Spleen (tissue), 11 donors: Measurements from ENCODE around the gene RASSF3. TPM values are rescaled to one million over a fixed set of nuclear protein-coding genes. Genes with fewer than 3 reads are reported as not detected.
A peak's percentile ranks its signal among the peaks of the same experiment; 100 is the strongest.
"Not testable (repeated sequence)": the region's sequence is repeated elsewhere in the genome, so short reads cannot be mapped to it uniquely, and the experiment has no call there.

Source experiments
- DNase-seq: peaks from one replicate; pipeline ENCODE4 v3.0.0-alpha.2; 2020
- H3K27ac ChIP-seq, 8 donors: fragments of 200-600 bp; sonication (generic) in 7 of 8; 1 replicate in 4 of 8; 2 replicates in 4 of 8; pipeline versions ENCODE4 v1.5.0 to v1.8.0; 2016 to 2021; ENCODE audit warnings: inconsistent platforms in 4 of 8, mild to moderate bottlenecking in 4 of 8, moderate library complexity in 1 of 8
- H3K27me3 ChIP-seq, 7 donors: fragments of 200-600 bp; sonication (generic) in 6 of 7; replicated peaks in 1 of 7; 1 replicate in 4 of 7; 2 replicates in 3 of 7; pipeline versions ENCODE4 v1.5.0 to v1.8.0; 2016 to 2021; ENCODE audit warnings: inconsistent platforms in 3 of 7, mild to moderate bottlenecking in 1 of 7
- H3K36me3 ChIP-seq, 6 donors: fragments of 200-600 bp; sonication (generic) in 5 of 6; 1 replicate in 4 of 6; 2 replicates in 2 of 6; pipeline versions ENCODE4 v1.5.0 to v1.8.0; 2016 to 2021; ENCODE audit warnings: inconsistent platforms in 2 of 6
- H3K4me1 ChIP-seq, 6 donors: fragments of 200-600 bp; sonication (generic) in 5 of 6; 1 replicate in 3 of 6; 2 replicates in 3 of 6; pipeline versions ENCODE4 v1.5.0 to v1.8.0; 2016 to 2021; ENCODE audit warnings: inconsistent platforms in 3 of 6
- H3K4me3 ChIP-seq, 8 donors: fragments of 200-600 bp; sonication (generic) in 7 of 8; 1 replicate in 4 of 8; 2 replicates in 4 of 8; pipeline versions ENCODE4 v1.5.0 to v1.8.0; 2016 to 2021; ENCODE audit warnings: inconsistent platforms in 4 of 8, mild to moderate bottlenecking in 4 of 8, moderate library complexity in 2 of 8
- H3K9me3 ChIP-seq, 8 donors: fragments of 200-600 bp; sonication (generic) in 7 of 8; 1 replicate in 4 of 8; 2 replicates in 4 of 8; pipeline versions ENCODE4 v1.5.0 to v1.8.0; 2016 to 2021; ENCODE audit warnings: inconsistent platforms in 4 of 8
- POLR2A ChIP-seq, 3 donors: fragments of 450-650 bp; IDR thresholded peaks; one replicate each; pipeline ENCODE4 v1.5.1; 2017; ENCODE audit warnings: antibody characterized with exemption in 3 of 3, mild to moderate bottlenecking in 1 of 3
- POLR2AphosphoS5 ChIP-seq, 3 donors: sonication (generic); formaldehyde crosslinking; IDR thresholded peaks; one replicate each; pipeline ENCODE4 v1.5.1; 2017; ENCODE audit warnings: antibody characterized with exemption in 3 of 3
- WGBS, 5 donors: extraction: QIAGEN DNeasy Blood & Tissue Kit in 3 of 5; methylation state at CpG; one replicate each; pipeline versions ENCODE4 v1.1.5 to v1.1.7; 2013 to 2018; 5-methylcytosine and 5-hydroxymethylcytosine counted together
- intact Hi-C: fragments of 100-400 bp; cut with DNase I; formaldehyde crosslinking; loops from one replicate; pipeline ENCODE4 v1.15.0; 2023; ENCODE audit warnings: low total_unique reads
- polyA plus RNA-seq, 3 donors: library from polyadenylated mRNA; stranded (reverse); fragments of 200-250 nt; gene quantifications; one replicate each; pipeline ENCODE4 v1.2.1, GENCODE V29; 2013
- total RNA-seq, 7 donors: library from RNA; depleted of rRNA in 3 of 7; stranded (reverse); fragments of >200 nt in 3 of 7; fragmentation: NEBNext Ultra II Directional in 4 of 7; extraction: Animal tissue kit (Norgen Biotek cat#: 25700) in 4 of 7; gene quantifications; one replicate each; pipeline versions ENCODE4 v1.1.0 to v1.2.1, GENCODE V29; 2016 to 2021
- TF ChIP-seq, protein P1 (sequence below), 11 experiments: fragments of 200-600 bp in 7 of 11; fragments of 450-650 bp in 4 of 11; sonication (generic) in 4 of 11; IDR thresholded peaks in 8 of 11; conservative IDR thresholded peaks in 3 of 11; 1 replicate in 7 of 11; 2 replicates in 4 of 11; pipeline versions ENCODE4 v1.4.0 to v1.8.0; 2016 to 2021; ENCODE audit warnings: antibody characterized with exemption in 11 of 11, inconsistent platforms in 4 of 11, mild to moderate bottlenecking in 1 of 11
- donor health status: healthy with polysubstance abuse.
- donor health status: DM: no; HTN: no; CAD: no; lungs with moderate emphysema.
- donor health status: DM: no; HTN: no; CAD: no.
- donor health status: Bipolar disorder and iron deficiency.
- donor health status: healthy.
- donor health status: DM: no; HTN: no; CAD: no.
- donor health status: DM: yes; HTN: yes; CAD: no.

RASSF3 gene
- total and polyA plus RNA-seq, 10 donors, result 31.0 to 120 (median 91.0) TPM

- peaks cover 0 to 20% (median 0%) of the 10 kb centered on the region in 6 donors for H3K36me3 ChIP-seq
- no peaks in the 10 kb centered on the region for H3K27me3 ChIP-seq
- no peak overlapping the region for H3K4me3 ChIP-seq
- peaks cover 14 to 96% (median 80%) of the 10 kb centered on the region in 6 donors for H3K4me1 ChIP-seq
- 77 to 90% (median 83%) methylated on average over 6 of the region's 6 CpGs for WGBS, 5 donors
- H3K27ac ChIP-seq, result peak overlapping the region in 6 of 8 donors; percentile 4 to 56 (median 35)
- intact Hi-C loops, result no loop called here
- DNase-seq, result no peak
- H3K9me3 ChIP-seq, result no peaks in the 10 kb centered on the region
- TF ChIP-seq, protein P1, sequence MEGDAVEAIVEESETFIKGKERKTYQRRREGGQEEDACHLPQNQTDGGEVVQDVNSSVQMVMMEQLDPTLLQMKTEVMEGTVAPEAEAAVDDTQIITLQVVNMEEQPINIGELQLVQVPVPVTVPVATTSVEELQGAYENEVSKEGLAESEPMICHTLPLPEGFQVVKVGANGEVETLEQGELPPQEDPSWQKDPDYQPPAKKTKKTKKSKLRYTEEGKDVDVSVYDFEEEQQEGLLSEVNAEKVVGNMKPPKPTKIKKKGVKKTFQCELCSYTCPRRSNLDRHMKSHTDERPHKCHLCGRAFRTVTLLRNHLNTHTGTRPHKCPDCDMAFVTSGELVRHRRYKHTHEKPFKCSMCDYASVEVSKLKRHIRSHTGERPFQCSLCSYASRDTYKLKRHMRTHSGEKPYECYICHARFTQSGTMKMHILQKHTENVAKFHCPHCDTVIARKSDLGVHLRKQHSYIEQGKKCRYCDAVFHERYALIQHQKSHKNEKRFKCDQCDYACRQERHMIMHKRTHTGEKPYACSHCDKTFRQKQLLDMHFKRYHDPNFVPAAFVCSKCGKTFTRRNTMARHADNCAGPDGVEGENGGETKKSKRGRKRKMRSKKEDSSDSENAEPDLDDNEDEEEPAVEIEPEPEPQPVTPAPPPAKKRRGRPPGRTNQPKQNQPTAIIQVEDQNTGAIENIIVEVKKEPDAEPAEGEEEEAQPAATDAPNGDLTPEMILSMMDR (IDR thresholded peaks at IDR 0.05 in 8 of 11, conservative IDR thresholded peaks at IDR 0.05 in 3 of 11), result no peak
- TF ChIP-seq POLR2AphosphoS5 (IDR thresholded peaks at IDR 0.05) (no peak), POLR2A (IDR thresholded peaks at IDR 0.05) (no peak)
These were observed 39.2 kb downstream of the RASSF3 start for GRCh38 chr12:64649487-64649886.

DNA sequence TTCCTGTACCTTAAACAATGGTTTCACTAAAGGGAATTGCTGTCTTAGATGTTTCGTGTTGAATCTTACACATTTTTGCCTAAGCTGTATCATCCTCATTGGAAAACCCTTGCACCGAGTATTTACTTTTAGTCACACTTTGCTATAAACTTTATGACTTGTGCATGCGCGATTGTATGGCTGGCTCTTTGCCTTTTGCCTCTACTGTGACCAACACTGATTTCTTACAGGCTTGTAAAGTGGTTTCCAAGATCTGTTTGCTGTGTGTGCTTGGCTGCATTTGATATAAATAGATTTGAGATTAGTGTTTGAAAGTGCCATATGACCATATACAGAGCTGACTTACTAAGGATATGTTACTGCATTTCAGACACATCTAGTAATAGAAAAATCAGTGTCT, 40.5 kb downstream of the RASSF3 start:
- H3K27ac ChIP-seq, result peak overlapping the region in 5 of 8 donors; percentile 20 to 42 (median 23)
- peaks cover 0 to 20% (median 0%) of the 10 kb centered on the region in 6 donors for H3K36me3 ChIP-seq
- H3K9me3 ChIP-seq, result no peaks in the 10 kb centered on the region
- WGBS, 5 donors, result 85 to 94% (median 89%) methylated on average over 4 of the region's 4 CpGs
- peaks cover 13 to 96% (median 77%) of the 10 kb centered on the region in 6 donors for H3K4me1 ChIP-seq
- H3K27me3 ChIP-seq, result no peaks in the 10 kb centered on the region
- DNase-seq, result no peak
- intact Hi-C loops, result no loop called here
- no peak overlapping the region for H3K4me3 ChIP-seq
- TF ChIP-seq, protein P1 (IDR thresholded peaks at IDR 0.05 in 8 of 11, conservative IDR thresholded peaks at IDR 0.05 in 3 of 11), result no peak
- TF ChIP-seq POLR2AphosphoS5 (IDR thresholded peaks at IDR 0.05) (no peak), POLR2A (IDR thresholded peaks at IDR 0.05) (no peak)

- TF ChIP-seq POLR2AphosphoS5 (IDR thresholded peaks at IDR 0.05) (no peak), POLR2A (IDR thresholded peaks at IDR 0.05) (no peak)
- TF ChIP-seq, protein P1 (IDR thresholded peaks at IDR 0.05 in 8 of 11, conservative IDR thresholded peaks at IDR 0.05 in 3 of 11), result no peak
- 55 to 69% (median 67%) methylated on average over 2 of the region's 2 CpGs for WGBS, 5 donors
- peak overlapping the region in 1 of 8 donors; percentile 40 for H3K27ac ChIP-seq
- H3K27me3 ChIP-seq, result no peaks in the 10 kb centered on the region
- no peak for DNase-seq
- H3K9me3 ChIP-seq, result no peaks in the 10 kb centered on the region
- H3K4me3 ChIP-seq, result no peak overlapping the region
- peaks cover 0 to 24% (median 0%) of the 10 kb centered on the region in 6 donors for H3K36me3 ChIP-seq
- H3K4me1 ChIP-seq, result peaks cover 17 to 98% (median 77%) of the 10 kb centered on the region in 6 donors
- intact Hi-C loops, result no loop called here
These were observed 42.1 kb downstream of the RASSF3 start for GRCh38 chr12:64652346-64652745.

GRCh38 chr12:64653123-64653522, 42.8 kb downstream of the RASSF3 start:
- no peaks in the 10 kb centered on the region for H3K9me3 ChIP-seq
- WGBS, 5 donors, result 67 to 84% (median 76%) methylated on average over 1 of the region's 1 CpG
- H3K27ac ChIP-seq, result peak overlapping the region in 2 of 8 donors; percentile 1 to 40
- H3K36me3 ChIP-seq, result peaks cover 0 to 29% (median 0%) of the 10 kb centered on the region in 6 donors
- intact Hi-C loops, result no loop called here
- H3K4me3 ChIP-seq, result no peak overlapping the region
- DNase-seq, result no peak
- no peak for TF ChIP-seq POLR2AphosphoS5 (IDR thresholded peaks at IDR 0.05)
- TF ChIP-seq POLR2A (IDR thresholded peaks at IDR 0.05), result no peak
- TF ChIP-seq, protein P1 (IDR thresholded peaks at IDR 0.05 in 8 of 11, conservative IDR thresholded peaks at IDR 0.05 in 3 of 11), result no peak
- H3K4me1 ChIP-seq, result peaks cover 17 to 98% (median 78%) of the 10 kb centered on the region in 6 donors
- H3K27me3 ChIP-seq, result no peaks in the 10 kb centered on the region

- Histone ChIP-seq H3K27ac (peak overlapping the region in 1 of 8 donors; percentile 40), H3K4me1 (peaks cover 25 to 100% (median 83%) of the 10 kb centered on the region in 6 donors), H3K36me3 (peaks cover 0 to 28% (median 0%) of the 10 kb centered on the region in 6 donors)
- DNase-seq, intact Hi-C loops, H3K27me3 ChIP-seq, H3K4me3 ChIP-seq, H3K9me3 ChIP-seq: not testable (repeated sequence)
- 83 to 96% (median 91%) methylated on average over 2 of the region's 2 CpGs for WGBS, 5 donors
These were observed 43.6 kb downstream of the RASSF3 start for GRCh38 chr12:64653907-64654306.
